ENCODE results near the gene COL12A1.

GRCh38 chr6:75209184-75209723 lies 3.4 kb upstream of the COL12A1 start:
- TF ChIP-seq CTCF (IDR thresholded peaks at IDR 0.05), result no peak
- no peak for TF ChIP-seq EZH2 (IDR thresholded peaks at IDR 0.05)
- TF ChIP-seq EZH2phosphoT487 (IDR thresholded peaks at IDR 0.05), result no peak
